NCI-H2081 (cell line): ENCODE data around the gene MT1HL1.
"Not testable (repeated sequence)": the region's sequence is repeated elsewhere in the genome, so short reads cannot be mapped to it uniquely, and the experiment has no call there.

Experiments used
- DNase-seq, 2 experiments: peaks; one replicate each; lab custom pipeline; 2025; lab: John Stamatoyannopoulos, UW

Gene MT1HL1

DNA sequence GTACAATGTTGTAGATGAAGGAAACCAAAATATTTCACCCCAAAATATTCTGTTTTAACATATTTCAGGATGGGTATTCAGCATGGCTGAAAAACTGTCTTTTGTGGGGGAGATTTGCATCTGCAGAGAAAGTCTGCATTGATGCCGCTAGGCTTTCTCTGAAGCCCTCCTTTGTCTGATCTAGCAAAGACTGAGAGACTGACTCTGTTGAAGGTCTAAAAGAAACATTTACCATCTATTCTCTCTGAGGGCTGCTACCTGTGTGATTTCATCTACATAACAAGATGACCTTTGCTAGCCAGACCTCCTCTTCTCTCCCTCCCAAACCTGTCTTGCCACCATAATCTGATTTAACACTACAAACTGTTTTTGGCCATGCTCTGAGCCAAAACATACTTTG, 12.4 kb upstream of the MT1HL1 start:
- no peak for DNase-seq

DNA sequence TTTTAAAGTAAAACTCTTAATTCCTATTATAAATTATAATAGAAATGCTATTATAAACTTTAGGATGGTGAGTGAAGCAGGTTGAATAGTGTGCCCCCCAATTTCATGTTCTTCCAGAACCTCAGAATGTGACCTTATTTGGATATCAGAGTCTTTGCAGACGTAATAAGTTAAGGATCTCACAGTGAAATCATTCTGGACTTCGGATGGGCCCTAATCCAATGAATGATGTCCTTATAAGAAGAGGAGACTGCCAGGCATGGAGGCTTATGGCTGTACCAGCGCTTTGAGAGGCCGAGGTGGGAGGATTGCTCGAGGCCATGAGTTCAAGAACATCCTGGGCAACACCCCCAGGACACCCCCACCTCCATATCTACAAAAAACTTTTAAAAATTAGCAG, 9.4 kb upstream of the MT1HL1 start:
- DNase-seq = no peak

DNA sequence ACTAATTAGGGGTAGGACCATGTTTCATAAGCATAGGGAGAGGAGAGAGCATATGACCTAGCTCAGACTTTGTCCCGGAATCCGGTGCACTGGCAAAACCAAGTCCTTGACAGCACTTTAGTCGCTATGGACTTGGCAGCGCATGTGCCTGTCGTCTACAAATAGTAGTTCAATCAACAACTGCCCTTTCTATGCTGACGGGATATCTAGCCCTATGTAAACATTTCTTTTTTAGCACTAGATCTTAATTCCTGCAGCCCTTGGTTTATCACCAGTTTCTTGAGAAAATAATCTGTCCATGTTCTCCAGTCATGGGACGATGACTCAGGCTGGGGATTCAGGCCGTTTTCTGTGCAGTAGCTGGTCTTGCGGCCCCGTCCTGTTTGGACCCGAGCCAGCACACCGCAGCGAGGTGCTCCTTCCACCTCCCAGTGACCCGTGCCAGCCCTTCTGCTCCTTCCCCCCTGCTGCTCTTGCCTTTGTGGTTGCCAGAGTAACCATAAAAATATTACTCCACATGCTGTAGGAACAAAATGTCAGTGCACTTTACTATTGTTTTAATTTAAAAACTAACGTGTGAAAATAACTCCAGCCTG, 8.6 kb upstream of the MT1HL1 start:
- DNase-seq = peak; percentile 57 to 81

DNA sequence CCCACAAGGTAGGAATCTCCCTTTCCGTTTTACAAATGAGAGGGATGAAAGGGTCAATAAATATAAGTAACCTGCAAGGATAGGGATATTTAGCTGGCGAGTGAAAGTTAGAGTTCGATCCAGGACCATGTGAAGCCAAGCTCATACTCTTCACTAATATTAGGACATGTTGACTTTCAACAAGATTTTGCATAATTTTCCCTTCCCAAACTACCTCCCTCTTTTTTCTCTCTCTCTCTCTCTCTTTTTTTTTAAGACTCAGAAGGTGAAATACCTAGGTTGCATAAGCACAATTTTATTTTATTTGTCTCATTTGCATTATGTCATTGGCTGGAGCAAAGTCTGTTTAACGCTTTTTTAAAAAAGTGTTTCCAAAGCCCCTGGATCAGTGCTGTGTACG, 8.1 kb upstream of the MT1HL1 start:
- DNase-seq = no peak

DNA sequence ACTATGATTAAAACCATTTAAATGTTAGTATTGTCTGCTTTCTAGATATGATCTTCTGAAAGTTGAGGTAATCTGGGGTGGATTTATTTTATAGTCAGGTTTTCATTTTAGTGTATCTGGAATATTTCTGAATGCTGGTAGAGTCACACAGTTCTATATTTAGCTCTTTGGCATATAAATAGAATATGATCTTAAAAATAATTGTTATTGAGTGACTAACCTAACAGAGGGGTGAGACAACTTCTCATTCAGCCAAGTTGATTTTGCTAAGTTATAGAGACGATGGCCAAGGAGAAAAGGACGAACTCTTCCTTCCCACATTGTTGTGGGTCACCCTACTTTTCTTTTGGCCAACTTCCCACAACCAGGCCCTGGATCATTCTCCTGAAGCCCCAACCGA, 7.2 kb upstream of the MT1HL1 start:
- DNase-seq = no peak

DNA sequence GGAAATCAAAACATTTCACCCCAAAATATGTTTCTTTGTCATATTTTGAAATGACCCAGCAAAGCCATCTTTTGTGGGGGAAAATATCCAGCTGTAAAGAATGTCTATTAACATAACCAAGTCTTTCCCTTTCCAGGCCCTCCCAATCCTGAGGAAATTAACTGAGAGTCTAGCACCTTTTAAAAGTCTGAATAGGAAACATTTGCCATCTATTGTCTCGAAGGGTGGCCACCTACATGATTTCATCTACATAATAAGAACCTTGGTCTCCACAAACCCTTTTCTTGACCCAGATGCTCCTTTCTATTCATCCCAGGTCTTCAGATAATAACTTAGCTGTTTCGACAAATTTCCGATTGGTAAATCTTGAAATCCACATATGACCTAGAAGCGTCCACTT, 5.4 kb upstream of the MT1HL1 start:
- no peak for DNase-seq

DNA sequence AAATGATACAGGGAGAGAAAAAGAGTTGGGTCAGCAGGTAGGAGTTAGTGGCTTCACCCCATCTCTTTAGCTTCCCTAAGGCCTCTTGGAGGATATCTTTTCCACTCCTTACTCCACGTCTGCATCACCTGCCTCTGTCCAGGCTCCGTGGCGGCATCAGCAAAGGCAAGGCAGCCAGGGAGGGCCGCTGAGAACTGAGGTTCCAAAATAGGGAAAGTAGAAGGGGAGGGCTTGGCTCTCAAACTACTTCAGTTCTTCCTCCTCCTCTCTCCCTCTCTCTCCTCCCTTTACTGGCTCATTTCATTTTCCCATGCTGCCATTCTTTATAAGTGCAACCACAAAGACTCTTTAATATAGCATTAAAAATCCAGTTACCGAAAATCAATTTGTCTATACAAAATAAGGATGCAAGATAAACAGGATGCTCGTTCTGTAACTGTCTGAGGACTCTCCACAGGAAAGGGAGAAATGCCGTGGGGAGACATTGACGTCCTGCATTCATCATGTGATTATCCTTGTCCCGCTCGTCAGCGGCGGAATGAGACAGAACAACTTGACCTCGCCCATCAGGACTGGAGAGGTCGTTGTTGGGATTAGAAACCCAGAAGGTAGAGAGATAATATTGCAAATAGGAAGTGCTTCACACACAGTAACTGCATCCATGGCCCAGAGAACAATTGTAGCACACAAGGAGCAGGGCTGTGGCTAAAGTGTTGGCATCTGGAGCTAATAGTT, 3.1 kb upstream of the MT1HL1 start:
- DNase-seq = no peak

DNA sequence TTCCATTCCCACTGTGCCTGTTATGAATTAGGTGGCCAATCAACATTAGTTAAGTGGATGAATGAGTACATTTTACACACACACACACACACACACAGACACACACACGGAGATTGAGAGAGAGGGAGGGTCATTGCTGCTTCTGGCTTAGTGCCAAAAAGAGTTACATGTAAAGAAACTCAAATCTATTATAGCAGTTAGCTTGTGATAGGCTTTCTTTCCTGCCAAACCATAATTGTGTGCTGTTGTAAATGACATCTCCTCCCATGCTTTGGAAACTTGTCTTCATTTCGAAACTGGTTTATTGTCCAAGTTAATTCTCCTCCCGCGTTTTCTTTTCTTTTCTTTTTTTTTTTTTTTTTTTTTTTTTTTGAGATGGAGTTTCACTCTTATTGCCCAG, 1.4 kb upstream of the MT1HL1 start:
- DNase-seq = peak in 1 of 2 experiments; percentile 11

DNA sequence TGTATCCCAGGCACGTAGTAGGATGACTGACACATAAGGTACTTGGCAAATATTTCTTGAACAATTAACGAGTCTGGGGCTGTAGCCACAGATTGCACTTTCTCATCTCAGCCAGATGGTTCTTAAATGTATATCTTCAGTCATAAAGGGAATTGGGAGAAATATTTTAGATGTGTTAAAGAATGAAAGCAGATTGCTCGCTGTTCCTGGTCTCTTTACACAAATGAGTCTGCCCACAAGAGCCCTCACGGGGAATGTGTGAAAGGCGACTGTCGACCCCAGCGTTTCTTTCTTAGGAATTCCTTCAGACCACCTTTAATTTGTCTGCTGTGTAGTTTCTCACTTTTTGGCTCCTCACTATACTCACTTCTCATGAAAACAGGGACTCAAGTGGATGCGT, 725 bp downstream of the MT1HL1 start:
- DNase-seq = no peak

DNA sequence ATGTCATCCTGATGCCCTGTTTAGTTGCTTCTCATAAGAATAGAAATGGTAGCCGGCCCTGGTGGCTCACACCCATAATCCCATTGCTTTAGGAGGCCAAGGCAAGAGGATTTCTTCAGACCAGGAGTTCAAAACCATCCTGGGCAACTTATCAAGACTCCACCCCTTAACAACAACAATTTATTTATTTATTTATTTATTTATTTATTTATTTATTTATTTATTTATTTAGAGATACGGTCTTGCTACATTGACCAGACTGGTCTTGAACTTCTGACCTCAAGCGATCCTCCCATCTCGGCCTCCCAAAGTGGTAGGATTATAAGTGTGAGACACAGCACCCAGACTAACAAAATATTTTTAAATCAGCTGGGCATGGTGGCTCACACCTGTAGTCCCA, 4.0 kb downstream of the MT1HL1 start:
- DNase-seq = no peak

DNA sequence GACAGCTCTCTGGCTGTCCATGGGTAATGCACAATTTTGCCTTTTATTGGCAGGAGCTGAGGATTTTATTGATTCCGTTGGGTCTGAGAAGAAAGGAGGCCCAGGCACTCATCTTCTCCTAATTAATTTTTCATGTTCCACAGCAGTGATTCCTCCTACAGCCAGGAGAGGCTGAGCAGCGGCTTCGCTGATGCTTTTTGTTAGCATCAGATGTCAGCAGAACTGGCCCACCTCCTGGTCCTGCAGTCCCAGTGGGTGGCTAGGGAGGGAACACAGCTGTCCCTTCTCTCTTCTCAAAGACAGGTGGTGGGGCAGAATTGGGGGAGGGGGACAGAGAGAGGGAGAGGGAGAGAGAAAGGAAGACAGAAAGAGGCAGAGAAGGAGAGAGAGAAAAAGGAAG, 5.7 kb downstream of the MT1HL1 start:
- no peak for DNase-seq

DNA sequence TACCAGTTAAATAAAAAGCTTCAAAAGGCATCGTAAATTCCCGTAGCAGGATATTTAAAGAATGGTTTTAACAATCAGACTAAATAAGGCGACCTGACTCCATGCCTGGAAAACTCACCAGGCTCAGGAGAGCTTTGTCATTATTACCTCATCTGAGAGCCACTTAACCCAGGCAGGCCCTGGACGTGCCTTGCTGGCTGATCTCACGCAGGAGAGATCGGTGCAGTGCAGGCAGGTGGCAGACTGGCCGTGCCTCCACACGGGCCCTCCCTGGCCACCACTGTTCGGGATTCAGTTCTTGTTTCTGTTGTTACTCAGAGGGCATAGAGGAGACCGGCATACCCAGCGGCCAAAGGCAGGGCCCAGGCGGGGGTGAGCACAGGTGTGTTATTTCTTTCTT, 6.4 kb downstream of the MT1HL1 start:
- DNase-seq = no peak

DNA sequence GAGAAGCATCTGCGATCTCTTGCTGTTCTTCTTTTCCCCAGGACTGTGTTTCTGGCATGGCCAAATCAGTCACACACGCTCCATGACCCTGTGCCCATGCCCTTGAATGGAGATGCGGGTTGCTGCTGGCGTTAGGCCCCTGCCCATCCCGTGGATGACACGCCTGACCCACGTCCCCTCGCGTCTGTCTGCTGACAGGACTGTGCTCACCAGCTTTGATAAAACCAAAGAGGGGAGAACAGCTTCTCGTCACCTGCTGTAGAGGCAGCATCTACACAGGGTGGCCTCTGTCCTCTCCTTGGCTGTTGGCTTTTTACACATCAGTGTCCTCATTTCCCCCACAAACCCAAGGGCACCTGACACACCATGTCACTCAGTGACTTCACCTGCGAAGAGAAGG, 6.9 kb downstream of the MT1HL1 start:
- DNase-seq = no peak

DNA sequence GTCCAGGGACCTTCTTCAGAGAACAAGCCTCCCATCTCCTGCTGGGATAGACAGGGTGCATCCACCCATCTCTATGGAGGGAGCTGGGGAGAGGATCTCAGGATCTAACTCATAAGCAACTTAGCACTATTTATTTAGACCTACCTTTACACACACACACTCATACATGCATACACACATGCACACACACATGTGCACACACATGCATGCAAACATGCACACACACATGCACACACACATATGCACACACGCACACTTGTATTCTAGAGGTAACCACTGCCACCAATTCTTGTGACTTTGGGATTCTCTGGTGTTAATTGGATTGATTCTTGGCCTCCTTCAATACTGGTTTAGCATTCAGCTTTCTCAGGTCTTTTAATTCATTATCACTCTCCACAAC, 9.8 kb downstream of the MT1HL1 start:
- DNase-seq = no peak

DNA sequence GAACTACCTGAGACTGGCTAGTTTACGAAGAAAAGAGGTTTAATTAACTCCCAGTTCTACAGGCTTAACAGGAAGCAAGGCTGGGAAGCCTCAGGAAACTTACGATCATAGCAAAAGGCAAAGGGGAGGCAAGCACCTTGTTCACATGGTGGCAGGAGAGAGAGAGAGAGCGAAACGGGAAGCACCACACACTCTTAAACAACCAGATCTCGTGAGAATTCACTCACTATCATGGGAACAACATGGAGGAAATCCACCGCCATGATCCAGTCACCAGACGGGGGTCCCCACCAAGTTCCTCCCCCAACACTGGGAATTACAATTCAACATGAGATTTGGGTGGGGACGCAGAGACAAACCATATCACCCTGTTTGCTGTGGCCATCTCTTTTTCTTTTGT, 11.8 kb downstream of the MT1HL1 start:
- no peak for DNase-seq

DNA sequence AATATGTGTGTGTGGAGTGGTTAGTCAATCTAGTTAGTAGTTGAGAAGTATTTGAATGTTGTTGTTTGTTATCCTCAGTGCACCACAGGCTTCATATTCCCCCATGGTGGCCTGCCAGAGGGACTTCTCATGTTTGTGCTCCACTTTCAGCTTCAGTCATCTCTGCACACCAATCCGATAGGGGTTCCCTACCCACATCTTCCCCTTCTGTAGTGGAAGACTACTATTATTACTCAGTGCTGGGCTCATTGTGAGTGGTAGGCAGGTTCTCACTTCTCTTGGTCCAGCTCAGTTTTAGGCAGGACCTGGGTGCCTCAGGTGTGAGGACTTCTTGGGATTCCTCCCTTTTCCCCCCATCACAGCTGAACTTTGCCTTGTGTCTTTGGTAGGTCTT, 14.2 kb downstream of the MT1HL1 start:
- no peak for DNase-seq

DNA sequence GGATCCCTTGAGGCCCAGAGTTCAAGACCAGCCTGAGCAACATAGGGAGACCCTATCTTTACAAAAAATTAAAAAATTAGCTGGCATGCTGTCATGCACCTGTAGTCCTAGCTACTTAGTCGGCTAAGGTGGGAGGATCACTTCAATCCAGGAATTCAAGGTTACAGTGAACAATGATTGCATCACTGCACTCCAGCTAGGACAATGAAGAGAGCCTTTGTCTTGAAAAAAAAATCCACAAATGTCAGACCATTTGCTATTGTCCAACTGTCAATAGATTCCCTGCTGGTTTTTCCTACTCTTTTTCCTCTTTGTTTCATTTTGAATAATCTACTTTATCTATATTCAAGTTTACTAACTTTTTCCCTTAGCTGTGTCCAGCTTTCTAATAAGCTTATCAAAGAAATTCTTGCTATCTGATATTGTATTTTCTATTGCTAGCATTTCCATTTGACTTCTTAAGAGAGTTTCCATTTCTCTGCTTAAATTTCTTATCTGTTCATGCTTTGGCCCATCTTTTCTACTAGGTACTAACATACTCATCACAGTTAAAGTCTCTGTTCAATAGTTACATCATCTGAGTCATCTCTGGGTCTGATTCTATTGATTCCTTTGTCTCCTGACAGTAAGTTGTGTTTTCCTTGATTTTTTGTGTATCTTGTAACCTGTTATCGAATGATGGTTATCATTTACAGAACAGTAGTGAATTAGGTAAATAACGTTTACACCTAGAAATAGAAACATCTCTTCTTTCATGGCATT, 14.8 kb downstream of the MT1HL1 start:
- DNase-seq = no peak

DNA sequence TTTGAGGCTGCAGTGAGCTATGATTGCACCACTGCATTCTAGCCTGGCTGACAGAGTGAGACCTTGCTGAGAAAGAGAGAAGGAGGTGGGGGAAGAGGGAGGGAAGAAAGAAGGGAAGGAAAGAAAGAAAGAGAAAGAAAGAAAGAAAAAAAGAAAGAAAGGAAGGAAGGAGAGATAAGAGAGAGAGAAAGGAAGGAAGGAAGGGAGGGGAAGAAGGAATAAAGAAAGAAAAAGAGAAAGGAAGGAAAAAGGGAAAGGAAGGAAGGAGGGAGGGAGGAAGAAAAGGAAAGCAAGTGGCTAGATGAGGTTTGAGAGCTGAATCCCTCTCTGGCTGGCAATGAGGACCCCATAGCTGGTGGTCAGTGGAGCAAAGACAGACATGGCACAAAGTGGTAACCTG, 20.4 kb downstream of the MT1HL1 start:
- DNase-seq = no peak

DNA sequence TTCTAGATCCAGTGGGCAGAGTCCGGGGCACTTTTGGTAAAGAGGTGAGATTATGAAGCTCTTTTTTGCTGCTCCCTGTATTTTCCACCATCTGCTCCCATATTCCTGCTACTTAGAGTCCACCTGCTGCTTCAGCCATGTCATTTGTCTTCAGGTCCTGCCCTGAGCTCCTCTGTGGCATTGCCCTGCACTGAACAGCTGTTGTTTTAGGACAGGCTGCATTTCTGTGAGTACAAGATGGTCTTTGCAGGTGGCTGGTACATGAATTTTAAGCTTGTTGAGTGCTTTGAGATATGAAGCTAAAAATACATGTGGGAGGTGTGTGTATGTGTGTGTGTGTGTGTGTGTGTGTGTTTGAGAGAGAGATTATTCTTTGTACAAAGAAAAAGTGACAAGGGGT, 21.9 kb downstream of the MT1HL1 start:
- no peak for DNase-seq

DNA sequence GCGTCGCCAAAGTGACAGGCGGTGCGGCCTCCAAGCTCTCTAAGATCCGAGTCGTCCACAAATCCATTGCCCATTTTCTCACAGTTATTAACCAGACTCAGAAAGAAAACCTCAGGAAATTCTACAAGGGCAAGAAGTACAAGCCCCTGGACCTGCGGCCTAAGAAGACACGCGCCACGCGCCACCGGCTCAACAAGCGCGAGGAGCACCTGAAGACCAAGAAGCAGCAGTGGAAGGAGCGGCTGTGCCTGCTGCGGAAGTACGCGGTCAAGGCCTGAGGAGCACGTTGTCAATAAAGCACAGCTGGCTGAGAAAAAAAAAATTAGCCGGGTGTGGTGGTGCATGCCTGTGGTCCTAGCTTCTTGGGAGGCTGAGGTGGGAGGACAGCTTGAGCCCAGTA, 22.8 kb downstream of the MT1HL1 start:
- DNase-seq = not testable (repeated sequence)

DNA sequence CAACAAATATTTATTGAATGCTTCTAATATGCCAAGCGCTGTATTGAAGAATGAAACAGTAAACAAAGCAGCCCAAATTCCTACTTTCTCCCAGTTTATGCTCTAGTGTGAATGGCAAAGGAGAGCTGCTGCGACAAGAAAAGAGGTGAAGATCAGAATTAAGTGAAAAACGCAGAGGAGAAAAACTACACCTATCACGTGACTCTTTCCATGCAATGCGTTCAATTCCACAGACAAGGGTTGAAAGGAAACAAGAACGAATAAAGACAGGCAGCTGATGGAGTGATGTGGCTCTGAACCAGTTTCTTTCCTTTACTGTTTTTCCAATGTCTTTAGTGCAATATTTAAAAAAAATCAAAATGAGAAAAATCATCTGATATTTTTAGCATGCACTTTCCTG, 23.6 kb downstream of the MT1HL1 start:
- no peak for DNase-seq

DNA sequence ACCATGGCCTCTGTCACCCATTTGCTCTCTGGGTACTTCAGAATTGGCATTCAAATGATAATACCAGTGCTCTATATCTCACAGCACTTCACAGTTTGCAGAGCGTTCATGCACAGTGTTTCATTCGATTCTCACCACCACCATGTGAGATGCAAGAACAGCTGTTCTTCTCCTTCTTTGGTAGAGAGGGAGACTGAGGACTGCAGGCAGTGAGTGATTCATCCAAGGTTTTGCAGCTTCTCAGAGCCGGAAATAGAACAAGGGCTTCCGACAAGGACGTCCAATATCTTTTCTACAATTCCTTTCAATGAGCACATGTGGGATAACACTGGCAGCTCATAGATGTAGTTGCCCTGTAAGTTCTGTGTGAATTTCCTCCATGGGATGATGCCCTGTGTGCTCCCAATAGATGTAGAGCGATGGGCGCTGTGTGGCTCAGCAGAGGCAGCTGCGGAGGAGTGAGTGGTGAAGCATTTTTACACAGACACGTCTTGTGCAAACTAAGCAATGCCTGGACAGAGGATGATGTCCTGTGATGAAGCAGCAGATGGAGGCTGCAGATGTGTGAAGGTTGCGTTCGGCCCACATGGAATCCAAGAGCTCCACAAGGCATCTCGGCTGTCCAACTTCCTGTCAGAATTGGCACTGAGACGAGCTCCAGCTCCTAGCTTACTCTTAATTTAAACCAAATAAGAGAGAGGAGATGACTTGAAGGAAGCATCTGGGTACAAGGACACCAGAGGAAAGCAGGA, 24.9 kb downstream of the MT1HL1 start:
- no peak for DNase-seq

DNA sequence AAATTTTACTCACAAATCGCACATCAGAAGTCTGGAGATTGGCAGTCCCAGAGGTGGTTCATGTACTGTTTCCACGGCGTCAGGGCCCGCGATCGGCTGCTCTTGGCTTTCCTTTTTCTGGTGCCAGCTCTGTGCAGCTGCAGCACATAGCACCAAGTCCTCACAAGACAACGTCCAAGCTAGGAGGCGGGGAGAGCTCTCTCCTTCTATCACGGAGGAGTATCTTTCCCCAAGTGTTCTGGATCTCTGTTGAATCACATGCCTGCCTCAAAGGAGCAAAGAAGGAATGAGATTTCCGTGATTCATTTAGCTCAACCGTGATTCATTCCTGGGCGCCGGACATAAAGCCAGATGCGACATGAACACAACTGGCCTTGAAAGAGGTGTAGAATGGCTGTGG, 25.5 kb downstream of the MT1HL1 start:
- no peak for DNase-seq
